ENCODE measurements around the gene RARB. TPM values are rescaled to one million over a fixed set of nuclear protein-coding genes. Genes with fewer than 3 reads are reported as not detected.

Gene RARB
- total RNA-seq, 1 experiment from 2014 or later: 48.5 TPM

DNA sequence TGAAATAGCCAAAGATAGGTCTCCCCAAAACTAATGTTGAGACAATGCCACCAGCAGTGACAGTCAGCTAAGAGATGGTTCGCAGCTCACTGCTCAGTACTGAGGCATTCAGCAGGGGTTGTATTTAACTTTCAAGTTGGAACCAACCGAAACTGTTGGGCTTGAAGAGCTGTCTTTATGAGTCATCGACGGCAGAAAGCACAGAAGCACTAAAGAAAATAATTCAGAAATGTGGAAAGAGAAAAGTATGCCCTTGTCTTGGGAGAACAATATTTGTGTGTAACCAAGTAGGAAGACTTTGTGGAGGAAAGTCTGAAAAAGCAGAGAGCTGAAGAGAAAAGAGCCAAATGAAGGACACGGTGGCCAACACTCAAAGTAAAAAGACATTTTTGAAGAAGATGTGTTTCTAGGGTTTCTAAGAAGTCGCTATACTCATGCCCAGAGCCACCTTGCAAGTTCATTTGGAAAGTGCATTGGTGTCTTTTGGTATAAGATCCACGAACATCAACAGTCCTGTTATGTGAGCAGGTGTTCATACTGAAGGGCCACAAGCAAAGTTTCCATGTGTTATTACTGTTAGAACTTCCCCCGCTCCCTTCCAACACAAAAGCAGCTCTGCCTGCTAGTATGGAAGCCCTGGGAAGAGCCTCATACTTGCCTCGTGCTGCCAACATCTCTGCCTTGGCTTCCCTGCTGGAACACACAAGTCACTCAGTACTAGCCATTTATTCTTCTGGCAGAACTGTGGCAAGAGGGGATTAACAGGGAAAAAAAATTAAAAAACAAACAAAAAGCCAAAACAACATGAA is 4.1 kb upstream of the RARB start:
- peak; percentile 82 for DNase-seq (ENCODE audit: low read depth)

DNA sequence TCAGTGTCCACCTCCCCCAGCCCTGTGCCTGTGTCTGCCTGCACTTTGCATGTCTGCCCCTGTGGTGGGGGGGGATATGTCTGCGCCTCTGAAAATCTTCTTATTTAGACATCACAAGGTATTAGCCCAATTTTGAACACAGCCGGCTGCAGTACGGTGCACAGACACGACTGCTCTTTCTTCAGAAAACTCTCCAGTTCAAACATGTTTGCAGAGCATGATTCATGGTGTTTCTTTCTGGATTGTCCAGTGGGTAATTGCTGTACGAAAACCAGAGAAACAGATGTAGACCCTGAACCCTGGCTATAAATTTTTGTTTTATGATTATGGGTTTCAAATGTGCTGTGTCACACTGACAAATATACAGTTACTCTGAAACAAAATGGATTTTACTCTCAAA is 3.4 kb upstream of the RARB start:
- DNase-seq (ENCODE audit: low read depth): peak; percentile 42

DNA sequence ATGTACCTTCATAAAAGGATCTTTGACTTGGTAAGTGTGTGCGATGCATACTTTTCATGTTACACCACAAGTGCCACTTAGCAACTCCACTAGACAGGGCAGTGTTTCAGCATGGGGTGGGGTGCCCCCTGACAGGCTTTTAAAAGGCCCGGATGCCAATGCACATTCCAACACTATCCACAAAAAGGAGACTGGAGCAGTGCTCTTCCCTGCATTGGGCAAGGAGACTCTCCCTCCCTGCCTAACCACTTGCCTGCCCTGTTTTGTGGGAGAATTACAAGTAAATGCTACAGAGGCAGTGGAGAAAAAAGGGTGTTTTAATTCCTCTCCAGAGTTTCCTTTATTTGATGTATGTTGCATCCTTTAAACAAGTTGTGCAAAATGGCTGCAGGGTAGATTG is 1.7 kb upstream of the RARB start:
- DNase-seq (ENCODE audit: low read depth): peak; percentile 68

DNA sequence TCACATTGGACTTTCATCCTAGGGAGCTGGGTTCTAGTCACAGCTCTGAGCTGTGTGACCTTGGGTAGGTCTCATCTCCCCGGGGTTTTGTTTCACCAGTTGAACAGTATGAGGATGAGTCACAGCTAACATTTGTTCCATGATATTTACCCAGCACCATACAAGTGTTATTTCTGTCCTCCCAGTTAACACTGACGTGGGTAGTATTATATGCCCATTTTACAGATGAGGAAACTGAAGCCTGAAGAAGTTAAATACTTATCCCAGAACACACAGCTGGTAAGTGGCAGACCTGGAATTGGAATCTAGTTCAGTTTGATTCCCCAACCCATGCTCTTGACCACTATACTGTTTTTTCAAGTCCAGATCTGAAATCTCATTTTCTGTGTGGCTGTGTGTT is 908 bp upstream of the RARB start:
- peak; percentile 69 for DNase-seq (ENCODE audit: low read depth)

DNA sequence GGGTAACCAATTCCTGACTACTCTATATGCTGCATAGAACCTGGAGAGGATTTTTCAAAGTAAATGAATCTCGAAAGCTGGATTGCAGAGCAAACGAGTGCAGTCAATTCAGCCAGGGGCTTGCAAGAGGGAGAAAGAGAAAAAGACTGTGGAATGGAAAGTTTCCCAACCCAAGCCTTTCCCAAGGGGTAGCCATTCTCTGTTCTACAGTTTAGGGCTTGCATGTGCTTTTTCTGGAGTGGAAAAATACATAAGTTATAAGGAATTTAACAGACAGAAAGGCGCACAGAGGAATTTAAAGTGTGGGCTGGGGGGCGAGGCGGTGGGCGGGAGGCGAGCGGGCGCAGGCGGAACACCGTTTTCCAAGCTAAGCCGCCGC is 511 bp upstream of the RARB start:
- DNase-seq (ENCODE audit: low read depth): no peak

DNA sequence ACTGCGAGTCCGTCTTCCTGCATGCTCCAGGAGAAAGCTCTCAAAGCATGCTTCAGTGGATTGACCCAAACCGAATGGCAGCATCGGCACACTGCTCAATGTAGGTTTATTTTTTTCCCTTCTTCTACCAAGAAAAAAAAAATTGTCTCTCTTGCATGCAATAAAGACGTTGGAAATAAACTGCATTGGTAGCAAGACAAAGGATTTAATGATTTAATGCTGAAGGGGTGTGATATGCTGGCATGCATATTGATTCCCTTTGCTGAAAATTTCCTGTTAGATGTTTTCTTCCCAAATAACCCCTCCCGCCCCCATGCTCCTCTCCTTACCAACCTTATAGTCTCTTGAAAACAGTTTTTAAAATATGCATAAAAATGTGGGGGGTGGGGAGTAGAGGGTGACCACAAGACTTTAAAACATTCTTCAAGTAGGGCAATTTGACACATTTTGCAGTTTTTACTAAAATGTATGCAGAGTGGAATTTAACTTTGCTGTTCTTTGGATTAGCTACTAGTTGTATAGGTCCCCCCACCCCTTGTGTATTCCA is 799 bp downstream of the RARB start:
- no peak for DNase-seq (ENCODE audit: low read depth)

DNA sequence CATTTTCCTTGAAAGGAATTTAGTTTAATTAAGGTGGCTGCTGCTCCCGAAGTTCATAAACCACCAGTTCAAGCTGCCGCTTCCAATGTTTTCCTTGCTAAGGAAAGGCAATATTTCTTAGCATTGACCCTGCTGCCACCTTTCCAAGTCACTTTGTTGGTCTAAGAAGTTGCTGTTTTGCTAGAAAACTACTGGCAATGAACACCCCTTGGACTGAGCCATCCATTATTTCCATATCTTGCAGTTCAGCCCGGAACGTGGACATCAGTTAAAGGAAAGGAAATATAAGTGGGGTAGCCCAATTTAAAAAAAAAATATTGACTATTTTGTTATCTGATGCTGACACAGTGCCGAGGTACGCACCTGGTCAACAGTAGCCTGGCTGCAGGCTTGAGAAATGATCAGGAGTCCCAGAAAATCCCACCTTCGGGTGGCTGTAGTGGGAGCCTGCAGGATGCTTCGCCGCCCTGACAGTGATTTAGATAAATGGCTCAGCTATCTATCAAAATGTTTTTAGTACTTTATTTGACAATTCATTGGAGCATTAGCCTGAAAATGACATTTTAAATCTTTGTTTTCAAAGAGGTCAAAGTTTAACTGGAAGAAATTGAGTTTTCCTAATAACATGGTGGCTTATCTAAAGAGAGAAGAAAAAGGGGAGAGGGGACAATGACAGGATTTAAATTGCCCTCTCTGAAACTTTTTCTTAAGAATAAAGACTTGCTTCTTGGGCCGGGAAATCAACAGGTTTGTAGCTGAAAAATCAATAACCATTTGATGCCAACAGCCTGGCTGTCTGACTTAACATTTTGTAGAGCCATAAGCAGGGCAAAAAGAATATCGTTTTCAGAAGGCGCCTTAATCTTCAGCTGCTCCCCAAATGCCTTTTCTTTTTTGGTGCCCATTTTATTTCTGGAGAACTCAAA is 1.6 kb downstream of the RARB start:
- DNase-seq (ENCODE audit: low read depth): no peak

DNA sequence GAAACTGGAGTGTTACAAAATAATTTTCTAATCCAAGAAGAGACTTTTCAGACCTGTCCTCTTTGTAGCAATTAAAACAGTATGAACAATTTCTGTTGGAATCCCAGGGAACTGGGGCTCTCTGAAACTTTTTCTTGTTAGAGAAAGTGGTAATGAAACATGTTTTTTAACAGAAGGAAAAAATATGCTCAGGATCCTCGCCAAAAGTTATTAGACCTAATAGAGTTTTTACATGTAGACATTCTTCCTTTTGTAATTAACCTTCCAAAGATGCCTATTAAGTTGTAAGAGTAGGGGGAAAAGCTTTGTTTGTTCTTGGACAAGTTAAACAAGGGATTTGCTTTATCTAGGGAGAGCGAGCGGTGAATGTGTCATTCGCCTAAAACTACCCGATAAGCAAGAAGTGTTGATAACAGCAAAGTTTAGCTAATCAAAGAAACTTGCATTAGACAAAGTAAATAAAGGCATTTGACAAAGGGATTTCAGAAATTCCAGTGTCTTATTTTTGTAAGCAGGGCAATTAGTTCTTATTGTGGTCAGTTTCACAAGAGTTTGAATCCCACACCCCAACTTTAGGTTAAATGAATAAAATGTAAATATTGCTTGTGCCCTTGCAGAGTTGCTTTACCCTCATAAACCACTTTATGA is 2.3 kb downstream of the RARB start:
- peak; percentile 39 for DNase-seq (ENCODE audit: low read depth)

DNA sequence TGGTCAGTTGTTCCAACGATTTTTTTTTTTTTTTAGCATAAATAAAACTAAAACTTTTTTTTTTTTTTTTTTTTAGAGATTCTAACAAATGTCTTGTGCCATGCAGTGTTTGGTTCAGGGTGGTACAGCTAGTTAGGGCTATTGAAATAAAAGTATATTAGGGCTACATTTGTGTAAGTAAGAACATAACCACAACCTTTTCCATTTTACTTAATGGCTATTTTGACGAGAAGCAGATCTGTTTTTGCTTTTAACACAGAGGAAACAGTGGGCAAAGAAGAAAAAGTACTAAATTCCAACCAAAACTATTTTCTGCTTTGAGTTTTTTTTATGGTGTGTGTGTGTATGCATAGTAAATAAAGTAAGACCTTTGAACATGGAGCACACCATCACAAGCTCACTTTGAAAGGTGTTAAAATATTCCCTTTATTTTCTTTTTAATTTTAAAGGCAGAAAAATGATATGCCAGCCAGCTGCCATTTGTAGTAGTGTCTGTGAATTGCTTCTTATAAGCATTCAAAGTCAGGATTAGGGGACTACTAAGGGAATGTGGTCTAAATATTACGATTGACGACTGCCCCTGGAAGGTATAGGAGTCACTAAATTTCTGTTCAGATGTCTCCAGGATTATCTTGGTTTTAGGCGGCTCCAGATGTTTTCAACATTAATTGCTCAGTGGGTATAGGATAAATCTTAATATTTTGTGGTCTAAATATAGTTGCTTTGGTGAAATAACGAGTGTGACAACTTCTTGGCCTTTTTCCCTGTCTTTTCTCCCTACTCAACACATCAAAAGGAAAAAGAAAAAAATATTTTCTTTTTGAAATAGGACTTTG is 3.1 kb downstream of the RARB start:
- DNase-seq (ENCODE audit: low read depth): no peak

DNA sequence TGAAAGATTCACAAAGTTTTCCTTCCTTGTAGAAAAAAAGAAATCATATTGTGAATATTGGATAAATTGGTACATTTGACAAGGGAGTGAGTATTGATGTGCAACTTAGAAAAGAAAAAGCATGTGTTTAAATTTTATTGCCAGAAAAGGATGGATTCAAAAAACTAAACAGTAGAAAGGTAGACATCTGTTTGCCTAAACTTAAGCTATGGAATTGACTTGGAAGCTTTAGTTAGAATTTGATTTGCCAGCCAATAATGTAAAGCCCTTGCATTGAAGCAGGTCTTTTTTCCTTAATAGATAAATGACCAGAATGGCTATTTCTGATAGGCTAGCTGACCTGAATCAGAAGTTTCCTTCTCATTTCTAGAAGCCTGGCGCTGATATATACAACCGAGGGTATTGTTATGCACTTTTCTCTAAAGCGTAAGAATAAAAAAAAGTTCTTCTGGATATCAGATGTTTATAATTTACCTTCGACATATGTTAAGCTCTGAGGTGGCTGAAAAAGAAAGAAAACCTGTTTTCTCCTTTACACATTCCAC is 4.2 kb downstream of the RARB start:
- DNase-seq (ENCODE audit: low read depth): no peak

DNA sequence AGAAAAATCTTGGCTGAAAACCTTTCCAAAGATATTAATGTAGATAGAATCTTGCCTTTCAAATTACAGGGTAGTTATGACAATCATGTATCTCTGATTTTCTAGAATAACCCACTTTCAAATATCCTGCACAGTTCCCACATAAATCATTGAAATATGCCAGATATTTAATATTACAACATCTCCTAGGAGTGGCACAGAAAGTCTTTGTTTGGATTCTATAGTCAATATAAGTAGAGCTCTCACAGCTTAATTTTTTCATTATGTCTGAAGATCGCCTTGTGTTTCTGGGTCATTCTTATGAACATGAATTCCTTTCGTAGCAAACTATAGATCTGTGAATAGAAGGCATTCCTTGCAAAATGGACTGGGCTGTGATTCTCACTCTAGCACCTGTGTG is 5.0 kb downstream of the RARB start:
- DNase-seq (ENCODE audit: low read depth): no peak

DNA sequence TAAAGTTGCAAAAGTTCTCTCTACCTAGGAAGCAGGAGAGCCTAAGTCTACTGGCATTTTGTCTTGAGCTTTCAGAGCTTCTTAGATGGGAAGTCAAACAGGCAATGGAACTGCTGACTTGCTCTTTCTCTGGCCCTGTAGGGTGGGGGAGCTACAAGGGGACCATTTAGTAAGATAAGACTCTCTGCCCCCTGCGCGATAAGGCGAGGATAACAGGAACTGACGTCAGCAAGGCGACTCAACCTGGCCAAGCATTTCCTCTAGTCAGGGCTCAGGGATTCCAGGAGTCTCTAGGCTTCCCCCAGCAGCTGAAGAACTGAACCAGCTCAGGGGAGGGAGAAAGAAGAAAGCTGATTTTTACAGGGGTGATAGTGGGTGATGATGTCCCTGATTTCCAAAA is 5.8 kb downstream of the RARB start:
- DNase-seq (ENCODE audit: low read depth): no peak

DNA sequence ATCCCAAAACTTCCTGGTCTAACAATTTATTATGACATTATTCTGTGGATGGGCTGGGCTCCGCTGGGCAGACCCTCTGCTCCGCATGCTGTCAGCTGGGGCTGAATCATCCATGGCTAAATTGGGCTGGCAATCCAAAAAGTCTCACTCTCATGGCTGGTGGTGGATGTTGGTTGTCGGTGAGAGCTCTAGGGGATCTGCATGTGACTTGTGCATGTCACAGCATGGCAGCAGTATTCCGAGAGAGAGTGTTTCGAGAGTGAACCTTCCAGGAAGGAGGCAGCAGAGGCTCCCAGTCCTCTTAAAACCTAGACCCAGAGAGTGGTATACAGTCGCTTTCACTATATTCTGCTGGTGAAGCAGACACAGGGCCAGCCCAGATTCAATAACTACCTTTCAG is 9.9 kb downstream of the RARB start:
- peak; percentile 64 for DNase-seq (ENCODE audit: low read depth)

DNA sequence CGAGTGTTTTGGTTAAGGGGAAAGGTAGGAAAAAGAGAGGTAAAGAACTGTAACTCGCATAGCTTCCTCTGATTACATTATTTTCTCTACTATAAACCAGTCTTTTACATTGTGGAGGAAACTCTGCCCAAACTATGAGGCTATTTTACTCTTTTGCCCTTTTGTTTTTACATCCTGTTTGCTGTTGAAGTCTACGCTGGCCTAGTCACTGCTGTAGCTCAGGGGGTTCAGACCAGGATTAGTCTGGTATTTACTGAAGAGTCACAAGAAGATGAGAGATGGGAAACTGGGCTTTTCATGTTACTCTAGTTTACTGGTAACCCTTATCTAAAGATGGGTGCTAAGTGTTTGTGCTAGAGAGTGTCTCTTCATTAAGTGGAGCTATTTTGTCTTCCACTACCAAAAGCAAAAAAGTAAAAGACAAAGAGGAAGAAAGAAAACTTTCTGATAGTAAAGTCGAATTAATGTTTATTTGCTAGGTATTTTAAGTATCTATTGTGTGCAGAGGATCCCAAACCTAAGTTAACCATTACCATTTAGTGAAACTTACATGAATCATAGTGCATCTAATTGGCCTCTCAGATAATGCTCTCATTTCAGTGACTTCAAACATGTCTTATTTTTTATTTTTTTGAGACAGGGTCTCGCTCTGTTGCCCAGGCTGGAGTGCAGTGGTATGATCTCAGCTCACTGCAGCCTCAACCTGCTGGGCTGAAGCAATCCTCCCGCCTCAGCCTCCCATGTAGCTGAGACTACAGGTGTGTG is 10.9 kb downstream of the RARB start:
- no peak for DNase-seq (ENCODE audit: low read depth)

DNA sequence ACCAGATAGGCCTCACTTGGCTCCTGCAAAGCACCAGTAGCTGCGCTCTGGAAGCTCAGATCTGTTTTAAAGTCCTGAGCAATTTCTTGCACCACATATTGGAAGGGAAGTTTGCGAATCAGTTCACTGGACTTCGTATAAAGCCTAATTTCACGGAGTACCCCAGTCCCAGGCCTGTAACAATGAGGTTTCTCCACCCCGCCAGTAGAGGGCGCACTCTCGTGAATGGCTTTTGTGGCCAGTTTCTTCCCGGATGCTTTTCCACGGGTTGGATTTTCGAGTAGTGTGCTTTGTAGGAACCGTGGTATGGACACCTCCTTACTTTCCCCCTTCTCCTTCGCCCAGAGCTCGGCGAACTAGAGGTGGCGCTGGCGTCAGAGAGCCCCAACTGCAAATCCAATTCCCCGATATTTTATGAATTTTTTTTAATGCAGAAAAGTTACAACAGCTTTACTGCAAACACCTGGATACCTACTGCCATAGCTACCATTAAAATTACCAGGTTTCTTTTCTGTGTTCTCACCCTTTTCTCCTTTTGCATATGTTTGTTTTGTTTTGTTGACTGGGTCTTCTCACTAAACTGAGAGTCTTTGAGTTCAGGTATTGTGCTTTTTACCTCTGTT is 13.3 kb downstream of the RARB start:
- DNase-seq (ENCODE audit: low read depth): no peak

DNA sequence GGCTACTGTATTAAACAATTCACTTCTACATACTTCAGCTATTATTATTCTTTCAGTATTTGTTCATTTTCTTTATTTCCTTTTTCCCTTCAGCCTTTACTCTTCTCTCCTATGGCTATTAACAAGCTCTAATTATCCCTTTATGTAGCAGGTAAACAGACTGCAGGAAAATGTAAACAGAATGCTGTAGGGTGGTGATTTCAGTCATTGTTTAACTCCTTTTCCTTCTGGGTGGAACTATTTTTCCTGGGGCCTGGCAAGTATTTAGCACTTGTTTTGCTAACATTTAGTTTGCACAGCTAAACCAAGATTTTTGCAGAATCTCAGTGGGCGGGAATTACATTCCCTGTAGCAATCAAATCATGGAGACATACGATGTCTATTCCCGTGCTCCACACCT is 14.4 kb downstream of the RARB start:
- DNase-seq (ENCODE audit: low read depth): no peak

DNA sequence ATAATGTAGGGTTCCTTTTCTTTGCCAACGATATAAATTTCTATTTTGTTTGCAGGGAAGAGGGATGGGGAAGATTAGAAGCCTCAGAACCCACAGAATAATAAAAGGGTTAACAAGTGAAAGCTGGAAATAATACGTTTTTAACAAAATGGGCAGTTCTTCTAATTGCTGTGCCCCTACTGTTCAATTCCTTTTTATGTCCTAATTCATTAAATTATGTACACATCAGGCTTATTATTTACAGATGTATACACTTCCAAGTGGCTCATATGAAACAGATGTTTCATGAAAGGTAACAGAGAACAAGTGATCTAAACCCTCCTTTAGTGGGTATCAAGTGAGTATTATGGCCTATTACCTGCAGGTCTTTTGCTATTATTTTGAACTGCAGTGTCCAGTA is 16.2 kb downstream of the RARB start:
- no peak for DNase-seq (ENCODE audit: low read depth)

DNA sequence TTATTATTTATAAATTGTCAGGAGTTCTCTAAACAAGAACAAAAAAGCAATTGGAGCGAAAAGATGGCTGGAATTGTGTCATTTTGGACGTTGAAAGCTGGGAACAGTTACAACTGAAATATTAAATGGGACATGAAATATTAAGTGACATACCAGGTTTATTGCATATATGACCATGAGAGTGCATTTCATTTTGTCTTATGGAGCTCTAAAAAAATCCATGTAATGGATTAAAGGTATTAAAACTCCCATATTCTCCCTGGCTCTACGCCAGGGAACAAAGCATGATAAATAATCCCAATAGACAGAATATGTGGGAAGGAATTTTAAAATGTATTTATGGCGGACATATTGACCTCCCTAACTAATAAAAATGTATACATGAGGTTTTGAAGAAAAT is 17.7 kb downstream of the RARB start:
- no peak for DNase-seq (ENCODE audit: low read depth)

DNA sequence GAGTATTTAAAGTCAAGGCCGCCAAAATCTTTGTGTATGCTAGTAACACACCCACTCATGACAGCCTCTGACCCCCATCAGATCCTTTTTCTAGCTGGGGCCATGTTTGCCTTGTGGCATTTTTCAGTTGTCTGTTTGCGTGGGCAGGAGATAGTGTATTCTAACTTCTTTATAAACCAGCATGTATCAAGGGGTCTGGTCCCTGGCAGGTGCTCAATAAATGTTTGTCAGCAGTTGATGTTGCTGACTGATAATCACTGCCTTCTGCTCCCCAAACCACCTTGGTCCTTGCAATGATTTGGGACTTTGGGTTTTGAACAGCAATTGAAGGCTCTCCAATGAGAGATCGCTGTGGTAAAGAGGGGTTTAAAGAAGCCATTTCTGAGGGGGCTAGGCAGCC is 19.2 kb downstream of the RARB start:
- no peak for DNase-seq (ENCODE audit: low read depth)

DNA sequence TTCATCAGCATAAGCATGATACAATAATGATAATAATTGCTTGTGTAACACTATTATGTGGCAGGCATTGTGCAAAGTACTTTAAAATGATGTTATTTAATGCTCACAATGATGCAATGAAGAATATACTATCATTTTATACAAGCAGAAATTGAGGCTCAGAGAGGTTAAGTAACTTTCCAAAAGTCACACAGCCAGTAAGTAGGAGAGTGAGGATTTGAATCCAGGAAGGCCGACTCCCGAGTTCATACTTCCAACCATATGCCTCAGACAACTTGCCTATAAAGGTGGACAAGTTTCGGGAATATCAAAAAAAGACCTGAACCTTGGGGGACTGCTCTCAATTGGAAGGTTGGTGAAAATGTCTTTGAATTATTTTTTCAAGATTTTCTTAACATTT is 19.9 kb downstream of the RARB start:
- DNase-seq (ENCODE audit: low read depth): no peak

Data from RPMI7951 (cell line).